Measurements from ENCODE around the gene ANKRD55.

ANKRD55 gene

DNA sequence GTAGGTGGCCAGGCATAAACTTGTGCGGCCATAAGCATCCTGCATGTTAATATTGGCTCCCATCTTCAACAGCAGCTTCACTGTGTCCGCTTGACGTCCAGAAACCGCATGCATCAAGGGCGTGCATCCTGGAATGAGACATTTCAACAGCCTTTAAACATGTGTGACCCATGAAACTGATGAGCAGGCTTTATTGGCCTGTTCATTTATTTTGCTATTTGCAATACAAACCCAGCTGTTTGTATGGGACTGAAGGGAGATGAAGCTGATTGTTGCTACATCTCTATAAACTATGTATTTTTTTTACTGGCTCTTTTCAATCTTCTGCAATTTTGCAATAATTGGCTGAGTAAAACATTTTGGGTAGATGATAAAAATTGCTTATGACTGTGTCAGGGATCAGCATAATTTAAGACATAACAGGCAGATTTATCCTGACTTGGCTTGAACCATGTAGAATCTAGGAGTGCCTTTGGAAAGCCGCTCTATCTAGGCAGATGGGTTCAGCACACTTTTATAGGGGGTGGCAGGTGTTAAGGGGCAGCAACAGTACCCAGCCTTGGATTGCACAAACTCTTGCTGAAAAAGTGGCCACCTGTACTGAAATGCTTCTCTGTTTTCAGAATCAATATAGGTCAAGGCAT lies 56.9 kb downstream of the ANKRD55 start:
- DNase-seq (ENCODE audit: low read depth), result no peak
- TF ChIP-seq, protein P1, sequence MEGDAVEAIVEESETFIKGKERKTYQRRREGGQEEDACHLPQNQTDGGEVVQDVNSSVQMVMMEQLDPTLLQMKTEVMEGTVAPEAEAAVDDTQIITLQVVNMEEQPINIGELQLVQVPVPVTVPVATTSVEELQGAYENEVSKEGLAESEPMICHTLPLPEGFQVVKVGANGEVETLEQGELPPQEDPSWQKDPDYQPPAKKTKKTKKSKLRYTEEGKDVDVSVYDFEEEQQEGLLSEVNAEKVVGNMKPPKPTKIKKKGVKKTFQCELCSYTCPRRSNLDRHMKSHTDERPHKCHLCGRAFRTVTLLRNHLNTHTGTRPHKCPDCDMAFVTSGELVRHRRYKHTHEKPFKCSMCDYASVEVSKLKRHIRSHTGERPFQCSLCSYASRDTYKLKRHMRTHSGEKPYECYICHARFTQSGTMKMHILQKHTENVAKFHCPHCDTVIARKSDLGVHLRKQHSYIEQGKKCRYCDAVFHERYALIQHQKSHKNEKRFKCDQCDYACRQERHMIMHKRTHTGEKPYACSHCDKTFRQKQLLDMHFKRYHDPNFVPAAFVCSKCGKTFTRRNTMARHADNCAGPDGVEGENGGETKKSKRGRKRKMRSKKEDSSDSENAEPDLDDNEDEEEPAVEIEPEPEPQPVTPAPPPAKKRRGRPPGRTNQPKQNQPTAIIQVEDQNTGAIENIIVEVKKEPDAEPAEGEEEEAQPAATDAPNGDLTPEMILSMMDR (IDR thresholded peaks at IDR 0.05; ENCODE audit: low read depth, low read length, missing control alignments), result no peak
- H3K4me3 ChIP-seq (ENCODE audit: low read depth, low read length), result no peak overlapping the region

DNA sequence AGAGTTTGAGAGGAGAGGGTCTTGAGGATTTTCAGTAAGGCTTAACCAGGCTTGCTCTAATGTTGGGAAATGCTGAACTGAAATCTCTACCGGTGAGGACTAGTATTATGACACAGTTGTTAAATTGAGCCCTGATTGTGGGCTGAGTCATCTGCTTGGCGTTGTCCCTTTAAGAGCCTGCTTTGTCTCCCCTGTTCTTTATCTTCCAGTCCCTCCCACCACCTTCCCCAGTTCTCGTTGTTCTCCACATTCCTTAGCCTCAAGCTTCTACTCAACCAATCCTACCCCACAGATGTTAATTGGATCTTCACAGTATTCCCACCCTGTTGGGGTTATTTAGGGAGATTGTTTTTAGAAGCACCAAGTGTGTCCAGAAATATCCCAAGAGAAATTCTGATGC lies 57.6 kb downstream of the ANKRD55 start:
- no peak for DNase-seq (ENCODE audit: low read depth)
- no peak overlapping the region for H3K4me3 ChIP-seq (ENCODE audit: low read depth, low read length)
- TF ChIP-seq, protein P1 (IDR thresholded peaks at IDR 0.05; ENCODE audit: low read depth, low read length, missing control alignments), result no peak

DNA sequence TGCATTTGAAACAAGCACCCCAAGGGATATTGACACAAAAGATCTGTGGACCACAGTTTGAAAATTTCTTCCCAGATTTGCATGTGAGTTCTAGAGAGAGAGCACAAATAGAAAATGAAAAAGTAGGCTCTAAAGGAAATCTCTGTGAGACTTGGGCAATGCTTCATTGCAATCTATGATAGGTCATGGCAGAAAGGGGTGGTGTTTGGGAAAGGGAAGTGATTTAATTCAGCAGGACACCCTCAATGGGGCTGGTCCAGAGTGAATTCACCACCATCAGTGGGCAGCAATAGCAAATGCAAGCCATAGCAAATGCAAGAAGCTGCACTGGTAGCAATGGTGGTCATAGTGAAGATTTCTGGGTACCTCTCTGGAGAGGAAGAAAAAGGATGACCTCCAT lies 58.1 kb downstream of the ANKRD55 start:
- no peak for DNase-seq (ENCODE audit: low read depth)
- H3K4me3 ChIP-seq (ENCODE audit: low read depth, low read length), result no peak overlapping the region
- TF ChIP-seq, protein P1 (IDR thresholded peaks at IDR 0.05; ENCODE audit: low read depth, low read length, missing control alignments), result no peak

DNA sequence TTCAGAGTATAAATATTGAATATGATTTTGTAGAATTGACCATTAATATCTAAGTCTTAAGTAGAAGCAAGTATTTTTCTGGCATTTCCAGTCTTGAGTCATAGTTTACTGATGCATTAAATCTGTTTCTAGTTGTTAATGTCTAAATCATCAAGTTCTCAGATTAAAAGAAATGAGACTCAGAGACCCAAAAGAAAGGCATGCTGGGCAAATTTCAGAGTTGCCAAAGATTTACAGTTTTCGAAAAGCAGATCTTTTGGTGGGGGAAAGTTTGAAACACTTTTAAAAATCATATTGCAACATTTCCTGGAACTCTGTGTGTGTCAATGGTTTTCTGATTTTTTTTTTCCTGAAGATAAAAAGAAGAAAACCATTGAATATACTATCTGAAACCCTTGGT lies 60.9 kb downstream of the ANKRD55 start:
- H3K4me3 ChIP-seq (ENCODE audit: low read depth, low read length), result no peak overlapping the region
- TF ChIP-seq, protein P1 (IDR thresholded peaks at IDR 0.05; ENCODE audit: low read depth, low read length, missing control alignments), result no peak
- DNase-seq (ENCODE audit: low read depth), result no peak

DNA sequence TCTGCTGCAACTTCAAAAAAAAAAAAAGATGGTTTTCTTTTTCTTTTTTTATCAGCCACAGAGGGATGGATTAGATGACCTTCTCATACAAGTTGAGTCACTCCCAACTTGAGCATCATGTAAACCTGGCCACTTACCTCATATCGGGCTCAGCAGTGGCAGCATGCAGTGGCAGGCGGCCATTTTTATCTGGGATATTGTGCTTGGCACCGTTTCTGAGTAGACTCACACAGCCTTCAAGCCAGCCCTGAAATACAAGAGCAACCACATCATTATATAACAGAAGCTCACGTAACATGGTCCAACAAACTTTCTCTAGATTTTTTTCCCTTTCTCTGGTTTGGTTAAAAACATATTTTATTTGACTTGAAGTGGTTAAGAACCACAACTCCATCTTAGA lies 62.6 kb downstream of the ANKRD55 start:
- DNase-seq (ENCODE audit: low read depth), result no peak
- H3K4me3 ChIP-seq (ENCODE audit: low read depth, low read length), result no peak overlapping the region
- TF ChIP-seq, protein P1 (IDR thresholded peaks at IDR 0.05; ENCODE audit: low read depth, low read length, missing control alignments), result no peak

DNA sequence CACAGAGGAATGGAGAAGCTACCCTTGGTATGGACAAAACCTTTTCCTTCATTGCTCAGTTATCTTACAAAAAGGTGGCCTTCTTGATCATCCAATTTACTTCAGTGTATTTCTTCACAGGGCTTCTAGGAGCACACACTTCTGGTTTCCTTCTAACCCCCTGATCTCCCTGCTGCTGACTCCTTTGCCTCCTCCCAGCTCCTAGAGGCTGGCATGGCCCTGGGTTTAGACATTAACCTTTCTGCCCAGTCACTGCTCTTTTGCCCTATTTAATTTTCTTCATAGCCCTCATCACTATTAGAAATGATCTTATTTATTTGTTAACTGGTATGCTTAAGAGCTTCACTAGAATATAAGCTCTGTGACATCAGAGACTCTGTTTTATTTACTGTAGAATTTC lies 63.2 kb downstream of the ANKRD55 start:
- no peak for DNase-seq (ENCODE audit: low read depth)
- H3K4me3 ChIP-seq (ENCODE audit: low read depth, low read length), result no peak overlapping the region
- TF ChIP-seq, protein P1 (IDR thresholded peaks at IDR 0.05; ENCODE audit: low read depth, low read length, missing control alignments), result no peak

DNA sequence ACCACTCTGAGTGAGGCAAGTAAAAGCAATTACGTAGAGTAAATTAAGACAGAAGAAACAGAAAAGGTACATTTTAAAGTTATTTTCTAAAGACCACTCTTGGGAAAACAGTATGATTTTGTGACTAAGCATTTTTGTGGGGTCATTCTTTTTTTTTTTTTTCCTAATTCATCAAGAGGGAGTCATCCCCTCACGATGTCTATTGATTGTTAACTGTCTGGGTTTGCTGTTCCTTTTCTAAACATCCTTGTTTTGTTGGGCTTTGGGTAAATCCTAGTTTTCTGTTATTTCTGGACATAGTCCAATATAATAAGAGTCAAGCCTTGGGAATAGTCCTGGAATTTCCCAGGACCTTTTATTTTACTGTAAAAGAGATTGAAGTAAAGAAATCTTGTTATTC lies 63.8 kb downstream of the ANKRD55 start:
- no peak overlapping the region for H3K4me3 ChIP-seq (ENCODE audit: low read depth, low read length)
- TF ChIP-seq, protein P1 (IDR thresholded peaks at IDR 0.05; ENCODE audit: low read depth, low read length, missing control alignments), result no peak
- no peak for DNase-seq (ENCODE audit: low read depth)
